Liver (tissue), 9 donors: ENCODE data around the gene RAB30. TPM values are rescaled to one million over a fixed set of nuclear protein-coding genes. Genes with fewer than 3 reads are reported as not detected.

Experiments used
- DNase-seq: peaks from one replicate; pipeline ENCODE4 v3.0.0-alpha.2; 2017; ENCODE audit warnings: low spot score
- H3K27ac ChIP-seq, 2 donors: one replicate each; pipeline ENCODE4 v1.7.0; 2013; ENCODE audit warnings: inconsistent platforms in 2 of 2, low read length in 2 of 2, control low read depth in 1 of 2, low read depth in 1 of 2, mild to moderate bottlenecking in 1 of 2
- H3K27me3 ChIP-seq, 4 donors: one replicate each; pipeline versions ENCODE4 v1.6.1 to v1.7.0; 2013; ENCODE audit warnings: low read length in 3 of 4, inconsistent platforms in 1 of 4, mild to moderate bottlenecking in 1 of 4, moderate library complexity in 1 of 4; ENCODE audit not compliant: control insufficient read depth in 4 of 4, insufficient read depth in 4 of 4
- H3K36me3 ChIP-seq, 4 donors: one replicate each; pipeline versions ENCODE4 v1.6.1 to v1.7.0; 2013; ENCODE audit warnings: low read length in 3 of 4, mild to moderate bottlenecking in 3 of 4, low read depth in 1 of 4, moderate library complexity in 1 of 4; ENCODE audit not compliant: control insufficient read depth in 4 of 4, insufficient read depth in 3 of 4
- H3K4me1 ChIP-seq, 4 donors: one replicate each; pipeline versions ENCODE4 v1.6.1 to v1.7.0; 2013; ENCODE audit warnings: low read length in 3 of 4, mild to moderate bottlenecking in 3 of 4, moderate library complexity in 1 of 4; ENCODE audit not compliant: control insufficient read depth in 4 of 4, insufficient read depth in 4 of 4
- H3K4me3 ChIP-seq, 3 donors: one replicate each; pipeline versions ENCODE4 v1.6.1 to v1.7.0; 2013; ENCODE audit warnings: low read length in 3 of 3, control low read depth in 1 of 3, low read depth in 1 of 3, mild to moderate bottlenecking in 1 of 3
- H3K9ac ChIP-seq, 2 donors: one replicate each; pipeline ENCODE4 v1.7.0; 2013; ENCODE audit warnings: low read length in 2 of 2, mild to moderate bottlenecking in 2 of 2, moderate library complexity in 2 of 2, control low read depth in 1 of 2, low read depth in 1 of 2
- H3K9me3 ChIP-seq, 4 donors: one replicate each; pipeline versions ENCODE4 v1.6.1 to v1.7.0; 2013; ENCODE audit warnings: low read length in 3 of 4; ENCODE audit not compliant: control insufficient read depth in 4 of 4
- ATF3 ChIP-seq: IDR thresholded peaks from 2 replicates; pipeline ENCODE4 v1.6.1; 2016; ENCODE audit warnings: antibody characterized with exemption
- CTCF ChIP-seq: fragments of 150-350 bp; IDR thresholded peaks from 2 replicates; pipeline ENCODE4 v1.5.1; 2017; ENCODE audit warnings: improper control_type of control experiment, low read depth, low read length; ENCODE audit not compliant: missing input control
- EGR1 ChIP-seq, 2 donors: IDR thresholded peaks; 2 replicates each; pipeline ENCODE4 v1.6.1; 2016 to 2018; ENCODE audit warnings: antibody characterized with exemption in 2 of 2, low read depth in 2 of 2
- FOXA1 ChIP-seq: IDR thresholded peaks from 2 replicates; pipeline ENCODE4 v1.6.1; 2016; ENCODE audit warnings: antibody characterized with exemption
- FOXA2 ChIP-seq: IDR thresholded peaks from 2 replicates; pipeline ENCODE4 v1.6.1; 2016; ENCODE audit warnings: antibody characterized with exemption
- GABPA ChIP-seq, 2 donors: IDR thresholded peaks in 1 of 2; conservative IDR thresholded peaks in 1 of 2; 2 replicates each; pipeline ENCODE4 v1.6.1; 2016; ENCODE audit warnings: antibody characterized with exemption in 2 of 2, mild to moderate bottlenecking in 1 of 2, moderate library complexity in 1 of 2
- HNF4A ChIP-seq, 2 donors: conservative IDR thresholded peaks; 2 replicates each; pipeline ENCODE4 v1.6.1; 2016; ENCODE audit warnings: antibody characterized with exemption in 2 of 2, mild to moderate bottlenecking in 2 of 2
- HNF4G ChIP-seq: IDR thresholded peaks from 2 replicates; pipeline ENCODE4 v1.6.1; 2016; ENCODE audit warnings: antibody characterized with exemption
- JUND ChIP-seq, 2 donors: IDR thresholded peaks; 2 replicates each; pipeline ENCODE4 v1.6.1; 2016; ENCODE audit warnings: antibody characterized with exemption in 2 of 2
- MAX ChIP-seq: IDR thresholded peaks from 2 replicates; pipeline ENCODE4 v1.6.1; 2016; ENCODE audit warnings: antibody characterized with exemption
- NR2F2 ChIP-seq: IDR thresholded peaks from 2 replicates; pipeline ENCODE4 v1.6.1; 2016; ENCODE audit warnings: antibody characterized with exemption
- RAD21 ChIP-seq, 2 donors: IDR thresholded peaks; 2 replicates each; pipeline ENCODE4 v1.6.1; 2016; ENCODE audit warnings: antibody characterized with exemption in 2 of 2, mild to moderate bottlenecking in 2 of 2
- REST ChIP-seq: IDR thresholded peaks from 2 replicates; pipeline ENCODE4 v1.6.1; 2016; ENCODE audit warnings: antibody characterized with exemption, mild to moderate bottlenecking
- RXRA ChIP-seq, 2 donors: IDR thresholded peaks; 2 replicates each; pipeline ENCODE4 v1.6.1; 2017 to 2018; ENCODE audit warnings: antibody characterized with exemption in 2 of 2, mild to moderate bottlenecking in 1 of 2
- SP1 ChIP-seq: IDR thresholded peaks from 2 replicates; pipeline ENCODE4 v1.6.1; 2018; ENCODE audit warnings: antibody characterized with exemption, mild to moderate bottlenecking
- TAF1 ChIP-seq: conservative IDR thresholded peaks from 2 replicates; pipeline ENCODE4 v1.6.1; 2016; ENCODE audit warnings: antibody characterized with exemption, mild to moderate bottlenecking
- YY1 ChIP-seq: IDR thresholded peaks from 2 replicates; pipeline ENCODE4 v1.6.1; 2016; ENCODE audit warnings: antibody characterized with exemption, mild to moderate bottlenecking
- ZBTB33 ChIP-seq: IDR thresholded peaks from 2 replicates; pipeline ENCODE4 v1.6.1; 2016; ENCODE audit warnings: antibody characterized with exemption
- WGBS: extraction: QIAGEN DNeasy Blood & Tissue Kit; methylation state at CpG from one replicate; pipeline ENCODE4 v1.1.7; 2013; 5-methylcytosine and 5-hydroxymethylcytosine counted together
- polyA plus RNA-seq, 2 donors: library from polyadenylated mRNA; stranded (reverse) in 1 of 2; unstranded in 1 of 2; fragments of 200-250 nt in 1 of 2; fragments of >200 nt in 1 of 2; fragmentation: Nextera tagmentation in 1 of 2; extraction: Ambion mirVana in 1 of 2; gene quantifications; one replicate each; pipeline versions ENCODE4 v1.2.1 to v1.2.3, GENCODE V29; 2013 to 2015
- total RNA-seq, 2 donors: library from RNA; depleted of rRNA; stranded (reverse); fragments of >200 nt; gene quantifications; one replicate each; pipeline ENCODE4 v1.2.3, GENCODE V29; 2014
- donor health status: healthy.
- donor health status: healthy.
- donor health status: healthy.
- donor health status: healthy.
- donor health status: healthy.

The RAB30 gene
- total and polyA plus RNA-seq, 4 donors: 2.4 to 5.4 (median 3.2) TPM

GRCh38 chr11:83056611-83057010, 15.1 kb downstream of the RAB30 start:
- no peak for DNase-seq
- TF ChIP-seq HNF4G (no peak), TAF1 (no peak), FOXA2 (no peak), JUND (IDR thresholded peaks at IDR 0.05) (no peak), YY1 (no peak), RXRA (IDR thresholded peaks at IDR 0.05) (no peak), MAX (no peak), FOXA1 (no peak), SP1 (no peak), ZBTB33 (no peak), NR2F2 (no peak), GABPA (IDR thresholded peaks at IDR 0.05 in 1 of 2, conservative IDR thresholded peaks at IDR 0.05 in 1 of 2) (no peak)
- Histone ChIP-seq H3K4me1 (peaks cover 0 to 5% (median 0%) of the 10 kb centered on the region in 4 donors), H3K9me3 (no peaks in the 10 kb centered on the region), H3K4me3 (no peak overlapping the region), H3K27me3 (no peaks in the 10 kb centered on the region), H3K27ac (no peak overlapping the region), H3K36me3 (no peaks in the 10 kb centered on the region), H3K9ac (no peak overlapping the region)
- 89% methylated on average over 1 of the region's 1 CpG for WGBS

- no peak for DNase-seq
- Histone ChIP-seq H3K36me3 (no peaks in the 10 kb centered on the region), H3K27ac (no peak overlapping the region), H3K4me3 (no peak overlapping the region), H3K9ac (no peak overlapping the region), H3K9me3 (no peaks in the 10 kb centered on the region), H3K27me3 (no peaks in the 10 kb centered on the region), H3K4me1 (peaks cover 0 to 5% (median 0%) of the 10 kb centered on the region in 4 donors)
- TF ChIP-seq ZBTB33 (no peak), HNF4G (no peak), JUND (IDR thresholded peaks at IDR 0.05) (no peak), REST (no peak), TAF1 (no peak), EGR1 (IDR thresholded peaks at IDR 0.05; ENCODE audit: low read depth in 2 of 2) (no peak), SP1 (no peak), CTCF (no peak), MAX (no peak), HNF4A (conservative IDR thresholded peaks at IDR 0.05) (no peak), ATF3 (no peak), NR2F2 (no peak), YY1 (no peak), FOXA1 (no peak), GABPA (IDR thresholded peaks at IDR 0.05 in 1 of 2, conservative IDR thresholded peaks at IDR 0.05 in 1 of 2) (no peak), RXRA (IDR thresholded peaks at IDR 0.05) (no peak), RAD21 (IDR thresholded peaks at IDR 0.05) (no peak)
- WGBS: 75% methylated on average over 2 of the region's 2 CpGs
Measured at GRCh38 chr11:83056204-83056603, 15.5 kb downstream of the RAB30 start.
